H1 (cell line): Measurements from ENCODE around the gene AGBL1. TPM values are rescaled to one million over a fixed set of nuclear protein-coding genes. Genes with fewer than 3 reads are reported as not detected.

Experiments used
- CTCF ChIA-PET: fragments of 300-600 bp; sonication (Branson Sonifier 250); formaldehyde crosslinking; loops from one replicate; lab custom pipeline; 2021; ENCODE audit not compliant: partially characterized antibody; lab: Charles Lee
- POLR2A ChIA-PET: fragments of 300-600 bp; sonication (Branson Sonifier 250); formaldehyde crosslinking; loops from one replicate; lab custom pipeline; 2021; ENCODE audit warnings: inconsistent platforms; ENCODE audit not compliant: partially characterized antibody; lab: Charles Lee
- DNase-seq, 2 experiments: peaks; one replicate each; pipeline versions ENCODE4 v3.0.0 to v3.0.0-alpha.2; 2010 to 2022; ENCODE audit warnings: low spot score in 2 of 2, low read depth in 1 of 2, mixed read lengths in 1 of 2
- FAIRE-seq: peaks from 2 replicates; lab custom pipeline; 2011; peaks lifted over from hg19 to GRCh38; lab: Jason Lieb, UNC
- H2AFZ ChIP-seq: 2 replicates; pipeline ENCODE4 v1.8.1; 2012; ENCODE audit warnings: low read length, inconsistent platforms
- H2AK5ac ChIP-seq: 2 replicates; pipeline ENCODE4 v1.6.1; 2013; ENCODE audit warnings: low read depth, low read length
- H2BK120ac ChIP-seq: replicated peaks from 2 replicates; pipeline ENCODE3; 2013; ENCODE audit warnings: low read depth, low read length, inconsistent platforms
- H2BK12ac ChIP-seq: 2 replicates; pipeline ENCODE4 v1.6.1; 2013; ENCODE audit warnings: low read depth, low read length
- H2BK15ac ChIP-seq: 2 replicates; pipeline ENCODE4 v1.6.1; 2013; ENCODE audit warnings: low read length
- H2BK20ac ChIP-seq: 2 replicates; pipeline ENCODE4 v1.6.1; 2013; ENCODE audit warnings: low read length
- H2BK5ac ChIP-seq: 2 replicates; pipeline ENCODE4 v1.6.1; 2013; ENCODE audit warnings: low read depth, low read length
- H3K14ac ChIP-seq: 2 replicates; pipeline ENCODE4 v1.6.1; 2013; ENCODE audit warnings: inconsistent platforms; ENCODE audit not compliant: insufficient read length
- H3K18ac ChIP-seq: 2 replicates; pipeline ENCODE4 v1.6.1; 2013; ENCODE audit warnings: low read length; ENCODE audit errors: extremely low read depth
- H3K23ac ChIP-seq: 2 replicates; pipeline ENCODE4 v1.6.1; 2013; ENCODE audit warnings: inconsistent platforms; ENCODE audit not compliant: insufficient read length
- H3K23me2 ChIP-seq: 2 replicates; pipeline ENCODE4 v1.6.1; 2013; ENCODE audit warnings: low read depth, low read length
- H3K27ac ChIP-seq: 2 replicates; pipeline ENCODE4 v1.6.1; 2011; ENCODE audit warnings: low read depth, low read length, inconsistent platforms
- H3K27me3 ChIP-seq, 4 experiments: replicated peaks in 1 of 4; 1 replicate in 1 of 4; 2 replicates in 3 of 4; pipeline versions ENCODE4 v1.6.1 to v1.8.1; 2011 to 2013; ENCODE audit warnings: low read length in 3 of 4, mild to moderate bottlenecking in 3 of 4, inconsistent platforms in 2 of 4, mixed read lengths in 2 of 4, moderate library complexity in 1 of 4; ENCODE audit not compliant: control insufficient read depth in 3 of 4, insufficient read depth in 3 of 4; ENCODE audit errors: extremely low read depth in 1 of 4
- H3K36me3 ChIP-seq, 4 experiments: 2 replicates each; pipeline versions ENCODE4 v1.6.1 to v1.8.1; 2011 to 2013; ENCODE audit warnings: mild to moderate bottlenecking in 4 of 4, low read length in 3 of 4, moderate library complexity in 2 of 4, control low read depth in 1 of 4, inconsistent platforms in 1 of 4; ENCODE audit not compliant: insufficient read depth in 4 of 4, control insufficient read depth in 2 of 4
- H3K4ac ChIP-seq: replicated peaks from 2 replicates; pipeline ENCODE3; 2013; ENCODE audit warnings: low read length, low read depth, mixed read lengths, inconsistent platforms; ENCODE audit not compliant: insufficient read length
- H3K4me1 ChIP-seq, 4 experiments: replicated peaks in 1 of 4; 1 replicate in 1 of 4; 2 replicates in 3 of 4; pipeline versions ENCODE4 v1.6.1 to v1.8.1; 2011 to 2013; ENCODE audit warnings: low read length in 3 of 4, inconsistent platforms in 2 of 4, mixed read lengths in 1 of 4; ENCODE audit not compliant: insufficient read depth in 4 of 4, control insufficient read depth in 3 of 4
- H3K4me2 ChIP-seq, 2 experiments: 2 replicates each; pipeline versions ENCODE4 v1.6.1 to v1.8.1; 2011 to 2013; ENCODE audit warnings: low read depth in 2 of 2, low read length in 2 of 2, control low read depth in 1 of 2, inconsistent platforms in 1 of 2, mild to moderate bottlenecking in 1 of 2; ENCODE audit not compliant: insufficient read depth in 1 of 2
- H3K4me3 ChIP-seq, 4 experiments: fragments of 200-600, 300-600 bp in 1 of 4; sonication (generic), shearing (Covaris generic), sonication (Bioruptor Twin) in 1 of 4; 2 replicates each; pipeline versions ENCODE4 v1.5.1 to v1.8.1; 2011 to 2016; ENCODE audit warnings: low read length in 4 of 4, low read depth in 3 of 4, control low read depth in 2 of 4, inconsistent platforms in 2 of 4, mild to moderate bottlenecking in 2 of 4, mixed read lengths in 1 of 4, moderate library complexity in 1 of 4; ENCODE audit not compliant: insufficient read depth in 2 of 4; ENCODE audit errors: extremely low read depth in 1 of 4
- H3K56ac ChIP-seq: replicated peaks from 2 replicates; pipeline ENCODE3; 2013; ENCODE audit warnings: low read depth, mild to moderate bottlenecking, mixed read lengths, low read length, inconsistent platforms; ENCODE audit not compliant: insufficient read length
- H3K79me1 ChIP-seq: 2 replicates; pipeline ENCODE4 v1.6.1; 2013; ENCODE audit warnings: low read depth, low read length, control low read depth
- H3K79me2 ChIP-seq, 2 experiments: 2 replicates each; pipeline versions ENCODE4 v1.6.1 to v1.8.1; 2012 to 2013; ENCODE audit warnings: low read length in 2 of 2, mild to moderate bottlenecking in 2 of 2, inconsistent platforms in 1 of 2; ENCODE audit not compliant: insufficient read depth in 2 of 2, control insufficient read depth in 1 of 2
- H3K9ac ChIP-seq, 4 experiments: replicated peaks in 1 of 4; 1 replicate in 1 of 4; 2 replicates in 3 of 4; pipeline versions ENCODE4 v1.6.1 to v1.8.1; 2011 to 2013; ENCODE audit warnings: low read depth in 3 of 4, low read length in 3 of 4, control low read depth in 2 of 4, mild to moderate bottlenecking in 2 of 4, moderate library complexity in 2 of 4, inconsistent platforms in 1 of 4; ENCODE audit errors: extremely low read depth in 1 of 4
- H3K9me3 ChIP-seq, 2 experiments: 2 replicates each; pipeline versions ENCODE4 v1.6.1 to v1.8.1; 2012 to 2013; ENCODE audit warnings: mild to moderate bottlenecking in 2 of 2, moderate library complexity in 2 of 2, control low read depth in 1 of 2, inconsistent platforms in 1 of 2, low read depth in 1 of 2, low read length in 1 of 2, mixed read lengths in 1 of 2; ENCODE audit not compliant: insufficient read depth in 2 of 2
- H4K20me1 ChIP-seq, 2 experiments: replicated peaks in 1 of 2; 2 replicates each; pipeline versions ENCODE3 to v1.8.1; 2011 to 2013; ENCODE audit warnings: inconsistent platforms in 2 of 2, low read length in 2 of 2, mild to moderate bottlenecking in 1 of 2; ENCODE audit not compliant: insufficient read depth in 2 of 2, control insufficient read depth in 1 of 2
- H4K5ac ChIP-seq: 2 replicates; pipeline ENCODE4 v1.6.1; 2013; ENCODE audit warnings: low read length, low read depth, mixed read lengths, inconsistent platforms; ENCODE audit not compliant: insufficient read length
- H4K8ac ChIP-seq: 2 replicates; pipeline ENCODE4 v1.8.0; 2013; ENCODE audit warnings: mild to moderate bottlenecking, moderate library complexity, low read length, inconsistent platforms; ENCODE audit not compliant: insufficient read depth; ENCODE audit errors: extremely low read depth
- H4K91ac ChIP-seq: replicated peaks from 2 replicates; pipeline ENCODE3; 2013; ENCODE audit warnings: low read length, mixed read lengths, inconsistent platforms; ENCODE audit not compliant: insufficient read length
- BACH1 ChIP-seq: IDR thresholded peaks from 2 replicates; pipeline ENCODE4 v1.6.1; 2012; ENCODE audit warnings: low read length, improper control_type of control experiment
- BCL11A ChIP-seq, 2 experiments: IDR thresholded peaks; one replicate each; pipeline ENCODE4 v1.6.1; 2011; ENCODE audit warnings: low read depth in 2 of 2, low read length in 2 of 2, mild to moderate bottlenecking in 2 of 2
- BRCA1 ChIP-seq: IDR thresholded peaks from 2 replicates; pipeline ENCODE4 v1.6.1; 2012; ENCODE audit warnings: low read depth, low read length, improper control_type of control experiment
- E2F6 ChIP-seq: IDR thresholded peaks from 2 replicates; pipeline ENCODE4 v1.6.1; 2012; ENCODE audit warnings: inconsistent platforms
- EZH2 ChIP-seq: fragments of 200-600 bp; sonication (generic); IDR thresholded peaks from 2 replicates; pipeline ENCODE4 v1.7.1; 2012; ENCODE audit warnings: low read depth, mild to moderate bottlenecking, moderate library complexity, low read length, inconsistent platforms; ENCODE audit not compliant: severe bottlenecking
- GABPA ChIP-seq: IDR thresholded peaks from 2 replicates; pipeline ENCODE4 v1.6.1; 2011; ENCODE audit warnings: mild to moderate bottlenecking, low read length, moderate library complexity, borderline replicate concordance; ENCODE audit not compliant: insufficient read depth
- RXRA ChIP-seq: IDR thresholded peaks from 2 replicates; pipeline ENCODE4 v1.6.1; 2011; ENCODE audit warnings: low read depth, mild to moderate bottlenecking, low read length, moderate library complexity; ENCODE audit not compliant: insufficient read depth
- SIN3A ChIP-seq, 2 experiments: IDR thresholded peaks in 1 of 2; conservative IDR thresholded peaks in 1 of 2; 2 replicates each; pipeline ENCODE4 v1.6.1; 2011 to 2012; ENCODE audit warnings: low read length in 2 of 2, improper control_type of control experiment in 1 of 2, low read depth in 1 of 2, mild to moderate bottlenecking in 1 of 2
- SIX5 ChIP-seq: IDR thresholded peaks from 2 replicates; pipeline ENCODE4 v1.6.1; 2011; ENCODE audit warnings: mild to moderate bottlenecking, low read depth, low read length
- SP2 ChIP-seq: IDR thresholded peaks from 2 replicates; pipeline ENCODE4 v1.6.1; 2012; ENCODE audit warnings: mild to moderate bottlenecking, low read length, inconsistent platforms
- TAF1 ChIP-seq: IDR thresholded peaks from 2 replicates; pipeline ENCODE4 v1.6.1; 2011; ENCODE audit warnings: mild to moderate bottlenecking, low read depth, low read length
- TCF12 ChIP-seq: IDR thresholded peaks from 2 replicates; pipeline ENCODE4 v1.6.1; 2011; ENCODE audit warnings: low read depth, mild to moderate bottlenecking, low read length
- WGBS, 2 experiments: shearing (Covaris generic) in 1 of 2; methylation state at CpG; one replicate each; pipeline versions ENCODE4 v1.1.6 to v1.1.7; 2013 to 2015; ENCODE audit warnings: low lambda C conversion rate in 2 of 2, mixed read lengths in 2 of 2, inconsistent platforms in 1 of 2, low coverage in 1 of 2, missing lambda C conversion rate in 1 of 2; ENCODE audit not compliant: insufficient replicate concordance in 2 of 2, insufficient coverage in 1 of 2, insufficient read length in 1 of 2; ENCODE audit errors: extremely low coverage in 1 of 2, missing lambda C conversion rate in 1 of 2; 5-methylcytosine and 5-hydroxymethylcytosine counted together
- polyA plus RNA-seq, 7 experiments: library from polyadenylated mRNA; depleted of rRNA in 3 of 7; stranded (reverse) in 5 of 7; unstranded in 2 of 7; fragments of >200 nt in 5 of 7; fragments of 200-250 nt in 2 of 7; gene quantifications; 1 replicate in 5 of 7; 2 replicates in 1 of 7; 4 replicates in 1 of 7; pipeline versions ENCODE4 v1.2.1 to v1.2.3, GENCODE V29; 2011 to 2013; ENCODE audit warnings: missing spikeins in 2 of 7, mixed read lengths in 2 of 7
- total RNA-seq: library from RNA; stranded (reverse); fragmentation: NEBNext Ultra II Directional; extraction: Animal tissue kit (Norgen Biotek cat#: 25700); gene quantifications from 2 replicates; pipeline ENCODE4 v1.2.1, GENCODE V29; 2021

The AGBL1 gene
- total and polyA plus RNA-seq, 2 of the 8 experiments (the other 6 are each of a cell fraction or from before 2014, with no cell fraction given): not detected

- Histone ChIP-seq H3K9me3 (no peaks in the 10 kb centered on the region), H3K4me1 (no peaks in the 10 kb centered on the region), H3K23me2 (no peaks in the 10 kb centered on the region), H3K36me3 (no peaks in the 10 kb centered on the region), H2BK12ac (no peak overlapping the region), H3K18ac (no peak overlapping the region), H2AFZ (no peak overlapping the region), H3K14ac (no peak overlapping the region), H3K79me1 (no peaks in the 10 kb centered on the region), H4K5ac (no peak overlapping the region), H3K4ac (no peak overlapping the region), H2BK5ac (no peak overlapping the region), H3K27ac (no peak overlapping the region), H3K4me3 (no peak overlapping the region), H2AK5ac (no peak overlapping the region), H2BK120ac (no peak overlapping the region), H3K4me2 (no peak overlapping the region), H3K9ac (no peak overlapping the region), H3K79me2 (no peaks in the 10 kb centered on the region), H4K91ac (no peak overlapping the region), H3K23ac (no peak overlapping the region), H2BK15ac (no peak overlapping the region), H4K20me1 (no peaks in the 10 kb centered on the region), H3K27me3 (no peaks in the 10 kb centered on the region), H4K8ac (no peak overlapping the region), H3K56ac (no peak overlapping the region), H2BK20ac (no peak overlapping the region)
- 93% methylated on average over 1 of the region's 1 CpG; no CpG with 5 or more reads in 1 of the 2 experiments for WGBS, 2 experiments
- CTCF ChIA-PET: no interaction called here
- FAIRE-seq: no peak
- TF ChIP-seq TCF12 (no peak), E2F6 (no peak), TAF1 (no peak), GABPA (no peak), SP2 (no peak), SIN3A (conservative IDR thresholded peaks at IDR 0.05 in 1 of 2, IDR thresholded peaks at IDR 0.05 in 1 of 2; ENCODE audit: low read depth in 1 of 2, low read length in 2 of 2) (no peak), BRCA1 (no peak), RXRA (no peak), SIX5 (no peak), BCL11A (IDR thresholded peaks at IDR 0.05; ENCODE audit: low read depth in 2 of 2, low read length in 2 of 2) (no peak), BACH1 (no peak), EZH2 (no peak)
- POLR2A ChIA-PET: no interaction called here
- no peak for DNase-seq
These were observed 312.6 kb downstream of the AGBL1 start for GRCh38 chr15:86392296-86392695.
